Left lung (tissue), 10 donors: ENCODE data around the gene TMCC1. TPM values are rescaled to one million over a fixed set of nuclear protein-coding genes. Genes with fewer than 3 reads are reported as not detected.
"Not testable (repeated sequence)": the region's sequence is repeated elsewhere in the genome, so short reads cannot be mapped to it uniquely, and the experiment has no call there.

ENCODE experiments used
- ATAC-seq: fragments of 200-7000 bp; cut with Tn5 transposase; one replicate; pipeline ENCODE4 v1.9.1; 2020; ENCODE audit warnings: moderate library complexity
- DNase-seq, 4 donors: peaks; one replicate each; pipeline ENCODE4 v3.0.0-alpha.2; 2013 to 2020
- H3K27ac ChIP-seq, 2 donors: fragments of 200-600 bp; sonication (generic) in 1 of 2; one replicate each; pipeline versions ENCODE4 v1.5.0 to v1.8.0; 2020 to 2021
- H3K27me3 ChIP-seq, 2 donors: fragments of 200-600 bp; sonication (generic) in 1 of 2; one replicate each; pipeline versions ENCODE4 v1.5.0 to v1.8.0; 2020 to 2021
- H3K36me3 ChIP-seq, 2 donors: fragments of 200-600 bp; sonication (generic) in 1 of 2; one replicate each; pipeline versions ENCODE4 v1.5.0 to v1.8.0; 2020 to 2021
- H3K4me1 ChIP-seq, 2 donors: fragments of 200-600 bp; one replicate each; pipeline ENCODE4 v1.8.0; 2021
- H3K4me3 ChIP-seq, 2 donors: fragments of 200-600 bp; sonication (generic) in 1 of 2; one replicate each; pipeline versions ENCODE4 v1.5.0 to v1.8.0; 2020 to 2021; ENCODE audit warnings: mild to moderate bottlenecking in 1 of 2
- H3K9me3 ChIP-seq, 2 donors: fragments of 200-600 bp; sonication (generic) in 1 of 2; one replicate each; pipeline versions ENCODE4 v1.5.0 to v1.8.0; 2020 to 2021
- intact Hi-C, 2 donors: fragments of 100-400 bp; cut with DNase I; formaldehyde crosslinking; loops; one replicate each; pipeline versions ENCODE4 v1.11.2 to v1.14.2; 2022
- polyA plus RNA-seq, 6 donors: library from polyadenylated mRNA; unstranded; fragments of 120-200 nt; gene quantifications; one replicate each; pipeline ENCODE4 v1.2.1, GENCODE V29; 2013; ENCODE audit not compliant: insufficient read length in 6 of 6
- total RNA-seq, 2 donors: library from RNA; stranded (reverse); fragmentation: NEBNext Ultra II Directional; extraction: Animal tissue kit (Norgen Biotek cat#: 25700); gene quantifications; one replicate each; pipeline ENCODE4 v1.2.1, GENCODE V29; 2021
- TF ChIP-seq, protein P1 (sequence below), 2 donors: fragments of 200-600 bp; sonication (generic) in 1 of 2; IDR thresholded peaks; one replicate each; pipeline versions ENCODE4 v1.5.0 to v1.8.0; 2021; ENCODE audit warnings: antibody characterized with exemption in 2 of 2
- donor health status: DM: no; HTN: yes; CAD: no.
- donor health status: DM: no; HTN: no; CAD: no.

TMCC1 gene
- total and polyA plus RNA-seq, 8 donors = 24.4 to 38.8 (median 27.4) TPM

GRCh38 chr3:129699199-129699598, 194.3 kb downstream of the TMCC1 start:
- H3K4me1 ChIP-seq = no peaks in the 10 kb centered on the region
- ATAC-seq (no peak), DNase-seq (no peak)
- no peak overlapping the region for H3K27ac ChIP-seq
- no peaks in the 10 kb centered on the region for H3K27me3 ChIP-seq
- intact Hi-C loops = no loop called here
- H3K36me3 ChIP-seq = no peaks in the 10 kb centered on the region
- no peak overlapping the region for H3K4me3 ChIP-seq
- H3K9me3 ChIP-seq = peaks cover 0 to 8% of the 10 kb centered on the region in 2 donors
- TF ChIP-seq, protein P1, sequence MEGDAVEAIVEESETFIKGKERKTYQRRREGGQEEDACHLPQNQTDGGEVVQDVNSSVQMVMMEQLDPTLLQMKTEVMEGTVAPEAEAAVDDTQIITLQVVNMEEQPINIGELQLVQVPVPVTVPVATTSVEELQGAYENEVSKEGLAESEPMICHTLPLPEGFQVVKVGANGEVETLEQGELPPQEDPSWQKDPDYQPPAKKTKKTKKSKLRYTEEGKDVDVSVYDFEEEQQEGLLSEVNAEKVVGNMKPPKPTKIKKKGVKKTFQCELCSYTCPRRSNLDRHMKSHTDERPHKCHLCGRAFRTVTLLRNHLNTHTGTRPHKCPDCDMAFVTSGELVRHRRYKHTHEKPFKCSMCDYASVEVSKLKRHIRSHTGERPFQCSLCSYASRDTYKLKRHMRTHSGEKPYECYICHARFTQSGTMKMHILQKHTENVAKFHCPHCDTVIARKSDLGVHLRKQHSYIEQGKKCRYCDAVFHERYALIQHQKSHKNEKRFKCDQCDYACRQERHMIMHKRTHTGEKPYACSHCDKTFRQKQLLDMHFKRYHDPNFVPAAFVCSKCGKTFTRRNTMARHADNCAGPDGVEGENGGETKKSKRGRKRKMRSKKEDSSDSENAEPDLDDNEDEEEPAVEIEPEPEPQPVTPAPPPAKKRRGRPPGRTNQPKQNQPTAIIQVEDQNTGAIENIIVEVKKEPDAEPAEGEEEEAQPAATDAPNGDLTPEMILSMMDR (IDR thresholded peaks at IDR 0.05) = no peak

- Histone ChIP-seq H3K27me3 (no peaks in the 10 kb centered on the region), H3K4me1 (no peaks in the 10 kb centered on the region), H3K4me3 (no peak overlapping the region), H3K36me3 (no peaks in the 10 kb centered on the region), H3K27ac (no peak overlapping the region), H3K9me3 (peaks cover 0 to 8% of the 10 kb centered on the region in 2 donors)
- DNase-seq (no peak), ATAC-seq (no peak)
- TF ChIP-seq, protein P1 (IDR thresholded peaks at IDR 0.05) = no peak
- intact Hi-C loops = no loop called here
These were observed 196.1 kb downstream of the TMCC1 start for GRCh38 chr3:129697229-129697969.

DNA sequence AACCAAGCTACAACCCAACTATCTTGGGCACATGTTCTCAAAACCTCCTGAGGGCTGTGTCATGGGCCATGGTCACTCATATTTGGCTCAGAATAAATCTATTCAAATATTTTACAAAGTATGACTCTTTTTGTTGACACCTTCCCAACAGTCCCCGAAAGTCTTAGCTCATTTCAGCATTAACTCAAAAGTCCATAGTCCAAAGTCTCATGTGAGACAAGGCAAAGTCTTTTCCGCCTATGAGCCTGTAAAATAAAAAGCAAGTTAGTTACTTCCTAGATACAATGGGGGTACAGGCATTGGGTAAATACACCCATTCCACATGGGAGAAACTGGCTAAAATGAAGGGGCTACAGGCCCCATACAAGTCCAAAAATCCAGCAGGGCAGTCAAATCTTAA, 197.1 kb downstream of the TMCC1 start:
- H3K4me3 ChIP-seq, H3K36me3 ChIP-seq, H3K4me1 ChIP-seq, H3K27me3 ChIP-seq, intact Hi-C loops, H3K27ac ChIP-seq, H3K9me3 ChIP-seq, DNase-seq, ATAC-seq: not testable (repeated sequence)

GRCh38 chr3:129695230-129695629, 198.3 kb downstream of the TMCC1 start:
- Histone ChIP-seq H3K27ac (no peak overlapping the region), H3K4me1 (peaks cover 0 to 5% of the 10 kb centered on the region in 2 donors), H3K4me3 (no peak overlapping the region), H3K27me3 (no peaks in the 10 kb centered on the region), H3K9me3 (peaks cover 0 to 8% of the 10 kb centered on the region in 2 donors), H3K36me3 (no peaks in the 10 kb centered on the region)
- intact Hi-C loops = no loop called here
- TF ChIP-seq, protein P1 (IDR thresholded peaks at IDR 0.05) = no peak
- no peak for DNase-seq
- no peak for ATAC-seq

DNA sequence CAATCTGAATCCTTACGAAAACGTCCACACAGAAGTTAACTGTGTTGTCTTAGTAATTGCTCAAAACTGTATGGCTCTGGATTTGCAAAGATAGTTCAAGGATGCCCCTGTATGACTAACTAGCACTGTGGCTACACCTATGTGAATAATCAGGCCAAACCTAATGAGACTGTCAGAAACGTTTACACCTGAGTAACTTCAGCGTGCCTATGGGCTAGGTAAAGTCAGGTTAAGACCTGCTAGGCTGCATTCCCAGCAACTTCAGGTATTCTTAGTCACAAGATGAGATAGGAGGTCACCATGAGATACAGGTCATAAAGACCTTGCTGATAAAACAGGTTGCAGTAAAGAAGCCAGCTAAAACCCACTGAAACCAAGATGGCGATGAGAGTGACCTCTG, 199.3 kb downstream of the TMCC1 start:
- no peaks in the 10 kb centered on the region for H3K27me3 ChIP-seq
- TF ChIP-seq, protein P1 (IDR thresholded peaks at IDR 0.05) = no peak
- H3K9me3 ChIP-seq = peaks cover 0 to 8% of the 10 kb centered on the region in 2 donors
- intact Hi-C loops = no loop called here
- no peak for ATAC-seq
- DNase-seq = no peak
- H3K4me1 ChIP-seq = peaks cover 0 to 5% of the 10 kb centered on the region in 2 donors
- no peak overlapping the region for H3K27ac ChIP-seq
- H3K36me3 ChIP-seq = no peaks in the 10 kb centered on the region
- H3K4me3 ChIP-seq = no peak overlapping the region

DNA sequence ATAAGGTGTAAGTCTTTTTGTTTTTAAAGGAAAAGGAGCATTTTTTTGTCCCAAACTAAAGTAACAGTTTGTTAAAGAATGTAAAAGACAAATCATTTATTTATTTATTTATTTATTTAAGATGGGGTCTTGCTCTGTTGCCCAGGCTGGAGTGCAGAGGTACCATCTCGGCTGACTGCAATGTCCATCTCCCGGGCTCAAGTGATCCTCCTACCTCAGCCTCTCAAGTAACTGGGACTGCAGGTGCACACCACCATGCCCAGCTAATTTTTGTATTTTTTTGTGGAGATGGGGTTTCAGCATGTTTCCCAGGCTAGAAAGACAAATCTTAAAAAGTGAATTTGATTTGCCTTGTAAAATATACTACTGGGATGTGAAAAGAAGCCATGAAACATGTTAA, 200.8 kb downstream of the TMCC1 start:
- no peak for ATAC-seq
- TF ChIP-seq, protein P1 (IDR thresholded peaks at IDR 0.05) = no peak
- peaks cover 5% of the 10 kb centered on the region in 2 donors for H3K4me1 ChIP-seq
- intact Hi-C loops = no loop called here
- no peaks in the 10 kb centered on the region for H3K36me3 ChIP-seq
- DNase-seq = no peak
- no peak overlapping the region for H3K4me3 ChIP-seq
- H3K27me3 ChIP-seq = no peaks in the 10 kb centered on the region
- H3K9me3 ChIP-seq = peaks cover 0 to 8% of the 10 kb centered on the region in 2 donors
- H3K27ac ChIP-seq = no peak overlapping the region
